GM04504 (cell line): ENCODE results near the gene EID2B.

ENCODE experiments used
- DNase-seq: peaks from one replicate; pipeline ENCODE4 v3.0.0-alpha.2; 2012; ENCODE audit warnings: low read depth

The EID2B gene

GRCh38 chr19:39531834-39532232 lies 819 bp downstream of the EID2B start:
- DNase-seq: no peak

- DNase-seq: no peak
These were observed 7.4 kb downstream of the EID2B start for GRCh38 chr19:39525205-39525604.

GRCh38 chr19:39524495-39524894 lies 8.2 kb downstream of the EID2B start:
- DNase-seq: no peak

- DNase-seq: no peak
These were observed 11.8 kb downstream of the EID2B start for GRCh38 chr19:39520541-39521484.

GRCh38 chr19:39518975-39519374 lies 13.7 kb downstream of the EID2B start:
- no peak for DNase-seq

GRCh38 chr19:39518458-39518857 lies 14.2 kb downstream of the EID2B start:
- DNase-seq: no peak

- no peak for DNase-seq
These were observed 15.2 kb downstream of the EID2B start for GRCh38 chr19:39517432-39517831.

- DNase-seq: no peak
These were observed 16.4 kb downstream of the EID2B start for GRCh38 chr19:39516270-39516669.

GRCh38 chr19:39515551-39516191 lies 17.0 kb downstream of the EID2B start:
- DNase-seq: no peak

GRCh38 chr19:39514840-39515550 lies 17.7 kb downstream of the EID2B start, which contains the start of gene SELENOV:
Gene SELENOV, plus strand, starts transcription at chr19:39515139. Its CDS starts 74 bp downstream, at chr19:39515213.
- no peak for DNase-seq

GRCh38 chr19:39512988-39513387 lies 19.7 kb downstream of the EID2B start:
- DNase-seq: no peak

- no peak for DNase-seq
These were observed 23.4 kb downstream of the EID2B start for GRCh38 chr19:39509233-39509632.

GRCh38 chr19:39508629-39509028 lies 24.0 kb downstream of the EID2B start:
- no peak for DNase-seq

GRCh38 chr19:39507715-39508364 lies 24.8 kb downstream of the EID2B start:
- DNase-seq: no peak

- DNase-seq: peak; percentile 16
These were observed 25.5 kb downstream of the EID2B start for GRCh38 chr19:39506944-39507714.

GRCh38 chr19:39506598-39506943 lies 26.1 kb downstream of the EID2B start:
- DNase-seq: no peak

- DNase-seq: peak; percentile 24
These were observed 29.8 kb downstream of the EID2B start for GRCh38 chr19:39502640-39503417.

GRCh38 chr19:39501340-39501739 lies 31.3 kb downstream of the EID2B start:
- DNase-seq: no peak

- DNase-seq: no peak
These were observed 32.1 kb downstream of the EID2B start for GRCh38 chr19:39500543-39500942.

GRCh38 chr19:39499932-39500331 lies 32.7 kb downstream of the EID2B start:
- DNase-seq: no peak
